HG03432 (cell line): ENCODE data around the gene GTPBP6.

ENCODE experiments used
- ATAC-seq: cut with Tn5 transposase; IDR thresholded peaks from one replicate; pipeline ENCODE4 v1.9.1; 2021; ENCODE audit warnings: mild to moderate bottlenecking, moderate library complexity; ENCODE audit not compliant: unreplicated experiment

GTPBP6 gene, protein sequence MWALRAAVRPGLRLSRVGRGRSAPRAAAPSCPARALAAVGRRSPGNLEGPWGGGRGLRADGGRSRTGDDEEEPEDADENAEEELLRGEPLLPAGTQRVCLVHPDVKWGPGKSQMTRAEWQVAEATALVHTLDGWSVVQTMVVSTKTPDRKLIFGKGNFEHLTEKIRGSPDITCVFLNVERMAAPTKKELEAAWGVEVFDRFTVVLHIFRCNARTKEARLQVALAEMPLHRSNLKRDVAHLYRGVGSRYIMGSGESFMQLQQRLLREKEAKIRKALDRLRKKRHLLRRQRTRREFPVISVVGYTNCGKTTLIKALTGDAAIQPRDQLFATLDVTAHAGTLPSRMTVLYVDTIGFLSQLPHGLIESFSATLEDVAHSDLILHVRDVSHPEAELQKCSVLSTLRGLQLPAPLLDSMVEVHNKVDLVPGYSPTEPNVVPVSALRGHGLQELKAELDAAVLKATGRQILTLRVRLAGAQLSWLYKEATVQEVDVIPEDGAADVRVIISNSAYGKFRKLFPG

DNA sequence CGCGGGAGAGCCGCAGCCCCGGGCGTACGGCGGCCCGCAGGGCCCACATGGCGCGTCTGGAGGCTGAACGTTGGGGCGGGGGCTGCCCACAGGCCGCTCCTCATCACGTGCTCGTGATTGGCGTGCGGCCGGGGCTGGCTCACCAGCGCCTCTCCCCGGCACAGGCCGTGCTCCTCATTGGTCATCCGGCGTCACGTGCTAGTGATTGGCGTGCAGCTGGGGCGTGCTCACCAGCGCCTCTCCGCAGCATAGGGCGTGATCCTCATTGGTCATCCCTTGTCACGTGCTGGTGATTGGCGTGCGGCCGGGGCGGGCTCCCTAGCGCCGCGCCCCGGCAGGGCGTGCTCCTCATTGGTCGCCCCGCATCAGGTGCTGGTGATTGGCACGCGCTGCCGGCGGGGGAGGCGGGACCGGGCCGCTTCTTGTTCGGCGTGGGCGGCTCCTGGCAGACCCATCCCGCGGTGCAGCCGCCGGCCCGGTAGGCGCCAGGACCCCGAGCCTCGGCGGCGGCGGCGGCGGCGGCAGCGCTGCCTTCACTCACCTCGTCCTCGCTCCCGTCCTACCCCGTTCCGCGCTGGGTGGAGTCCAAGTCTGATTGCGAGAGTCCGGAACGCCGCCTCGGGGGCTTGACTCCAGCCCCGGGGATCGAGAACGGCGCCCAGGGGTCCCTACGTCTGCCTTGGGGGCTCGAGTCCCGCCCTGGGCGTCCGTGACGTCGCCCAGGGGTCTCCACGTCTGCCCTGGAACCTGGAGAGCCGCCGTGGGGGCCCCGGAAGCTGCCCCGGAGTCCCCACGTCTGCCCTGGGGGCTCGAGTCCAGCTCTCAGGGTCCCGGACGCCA is at the start of gene GTPBP6:
Gene GTPBP6 (minus strand): TSS at position 58 of the 840 bp plus-strand sequence. CDS start 9 bp downstream, at position 49.
- peak; percentile 83 for ATAC-seq

DNA sequence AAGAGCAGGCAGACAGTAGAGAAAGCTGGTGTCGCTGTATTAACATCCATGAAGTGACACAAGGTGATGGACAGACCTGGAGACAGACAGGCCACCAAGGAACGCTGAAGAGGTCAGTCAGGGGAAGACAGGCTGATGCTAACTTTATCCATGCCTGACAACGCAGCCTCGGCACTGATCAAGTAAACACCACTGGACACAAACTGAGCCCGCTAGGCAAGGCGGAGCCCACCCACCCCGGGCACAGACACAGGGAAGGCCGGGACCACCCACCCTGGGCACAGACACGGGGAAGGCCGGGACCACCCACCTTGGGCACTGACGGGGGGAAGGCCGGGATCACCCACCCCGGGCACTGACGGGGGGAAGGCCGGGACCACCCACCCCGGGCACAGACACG is 49.3 kb upstream of the GTPBP6 start:
- ATAC-seq: no peak

DNA sequence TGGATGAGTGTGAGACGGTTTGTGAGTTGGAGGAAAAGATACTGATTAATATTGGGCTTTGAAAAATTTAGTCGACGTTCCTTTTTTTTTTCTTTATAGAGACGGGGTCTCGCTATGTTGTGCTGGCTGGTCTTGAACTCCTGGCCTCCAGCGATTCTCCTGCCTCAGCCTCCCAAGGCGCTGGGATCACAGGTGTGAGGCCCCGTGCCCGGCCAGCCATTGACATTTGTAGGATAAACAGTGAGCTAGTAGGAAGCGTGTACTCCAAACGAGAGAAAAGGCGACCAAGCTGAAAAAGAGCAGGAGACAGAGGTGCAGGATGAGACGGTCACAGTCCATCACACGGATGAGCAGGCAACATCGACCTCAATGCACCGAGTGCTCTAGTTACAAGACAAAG is 48.8 kb upstream of the GTPBP6 start:
- no peak for ATAC-seq

DNA sequence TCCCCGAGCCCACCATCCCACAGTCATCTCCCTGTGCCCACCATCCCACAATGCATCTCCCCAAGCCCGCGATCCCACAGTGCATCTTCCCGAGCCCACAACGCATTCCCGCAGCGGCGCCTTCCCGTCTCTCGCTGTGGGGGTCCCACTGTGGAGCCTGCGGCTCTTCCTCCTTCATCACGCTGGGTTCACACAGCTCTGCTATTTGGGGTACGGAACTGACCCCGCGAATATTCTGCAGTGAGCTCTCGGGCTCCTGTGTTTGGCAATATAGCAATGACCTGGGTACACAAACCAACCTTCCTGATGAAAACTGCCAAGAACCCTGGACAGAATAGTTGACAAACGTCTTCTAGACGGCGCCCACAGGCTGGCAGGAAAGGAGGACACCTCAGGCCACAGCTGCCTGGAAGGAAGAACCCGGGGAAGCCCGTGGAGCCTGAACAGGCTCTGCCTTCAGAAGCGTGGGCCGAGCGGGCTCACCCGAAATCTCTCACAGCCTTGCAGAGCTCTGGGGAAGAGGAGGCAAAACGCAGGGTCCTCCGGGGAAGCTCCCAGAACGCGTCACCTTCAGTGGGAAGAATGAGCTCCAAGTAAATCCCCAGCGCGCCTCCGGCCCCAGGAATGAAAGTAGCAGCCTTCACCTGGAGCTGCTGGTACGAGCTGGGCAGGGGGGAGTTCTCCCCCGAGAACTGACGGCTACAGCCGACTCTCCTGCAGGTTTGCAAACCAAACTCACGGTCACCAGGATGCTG is 45.2 kb upstream of the GTPBP6 start:
- ATAC-seq: no peak

- no peak for ATAC-seq
Measured at GRCh38 chrX:362937-363620, 44.5 kb upstream of the GTPBP6 start.

GRCh38 chrX:362351-362750 is 43.8 kb upstream of the GTPBP6 start:
- no peak for ATAC-seq

- ATAC-seq: no peak
Measured at GRCh38 chrX:361231-362145, 42.9 kb upstream of the GTPBP6 start.

DNA sequence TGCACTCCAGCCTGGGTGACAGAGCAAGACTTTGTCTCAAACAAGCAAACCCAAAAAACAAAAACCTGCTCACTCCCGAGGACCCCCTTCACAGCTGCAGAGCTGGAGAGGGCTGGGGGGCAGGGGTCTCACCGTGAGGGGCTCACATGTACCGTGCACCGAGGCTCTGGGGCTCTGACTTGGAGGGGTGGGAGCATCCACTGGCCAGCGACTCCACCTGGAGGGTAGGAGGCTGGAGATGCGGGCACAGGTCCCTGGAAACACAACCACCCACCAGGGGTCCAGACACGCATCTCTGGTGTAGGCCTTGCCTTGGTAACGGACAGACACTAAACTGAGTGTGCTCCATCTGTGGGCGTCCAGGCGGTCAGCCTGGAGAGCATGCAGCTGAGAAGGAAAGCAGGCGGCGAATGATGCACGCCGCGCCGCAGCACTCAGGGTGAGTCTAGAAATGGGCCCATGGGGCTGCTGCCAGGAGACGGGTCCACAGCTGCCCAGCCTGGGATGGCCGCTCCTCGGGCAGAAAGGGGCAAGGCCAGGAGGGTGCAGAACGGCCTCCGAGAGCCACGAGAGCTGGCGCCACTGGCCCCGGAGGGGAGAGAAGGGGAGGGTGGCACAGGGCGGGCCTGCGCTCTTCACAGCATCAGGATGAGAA is 42.0 kb upstream of the GTPBP6 start:
- ATAC-seq: no peak

DNA sequence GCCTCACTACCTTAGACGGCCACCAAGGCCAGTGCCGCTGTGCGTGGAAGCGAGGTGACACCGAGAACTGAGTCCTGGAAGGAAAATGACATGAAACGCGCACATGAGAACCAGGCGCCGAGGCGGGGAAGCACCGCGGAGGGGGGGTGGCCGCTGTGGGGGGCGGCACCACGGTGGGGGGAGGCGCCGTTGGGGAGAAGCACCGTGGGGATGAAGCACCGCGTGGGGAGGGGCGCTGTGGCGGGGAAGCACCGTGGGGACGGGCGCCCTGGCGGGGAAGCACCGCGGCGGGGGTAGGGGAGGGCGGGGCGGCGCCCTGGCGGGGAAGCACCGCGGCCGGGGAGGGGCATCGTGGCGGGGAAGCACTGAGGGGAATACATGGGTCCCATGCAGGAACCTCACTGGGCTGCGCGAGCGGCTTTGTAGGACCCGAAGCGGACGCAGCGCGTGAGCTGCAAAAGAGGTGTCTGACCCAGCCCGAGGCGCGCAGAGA is 40.1 kb upstream of the GTPBP6 start:
- ATAC-seq: no peak

DNA sequence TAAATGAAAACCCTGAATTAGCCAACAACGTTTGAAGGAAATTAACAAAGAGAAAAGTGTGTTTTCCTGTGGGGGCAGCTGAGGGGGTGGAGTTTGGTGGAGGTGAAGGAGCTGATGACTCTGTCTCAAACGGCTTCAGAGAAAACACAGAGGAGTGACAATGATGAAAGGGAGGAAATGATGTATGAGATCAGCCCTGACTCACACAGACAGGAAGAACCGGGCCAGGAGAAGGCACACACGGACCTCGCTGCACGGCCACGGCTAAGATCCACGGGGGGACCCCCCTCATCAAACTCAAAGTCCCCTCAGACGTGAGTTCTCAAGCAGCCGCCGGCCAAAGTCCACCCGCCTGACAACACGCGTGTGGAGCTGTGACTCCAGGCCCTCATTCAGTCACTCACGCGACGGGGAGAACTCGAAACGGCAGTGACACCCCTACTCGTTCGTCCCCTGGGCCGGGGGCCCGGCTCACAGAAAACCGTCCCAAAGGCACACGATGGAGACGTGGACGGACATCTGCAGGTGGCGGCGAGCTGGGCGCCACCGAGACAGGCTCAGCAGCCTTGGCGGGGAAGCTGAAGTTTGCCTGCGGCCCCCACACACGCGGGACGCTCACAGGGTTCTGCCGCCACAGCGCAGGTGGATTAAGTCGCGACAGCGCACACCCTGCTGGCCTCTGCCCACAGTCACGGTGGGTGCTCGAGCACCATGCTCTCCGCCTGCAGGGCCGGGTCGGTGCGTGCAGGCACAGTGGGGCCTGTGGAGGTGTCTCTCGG is 39.3 kb upstream of the GTPBP6 start:
- no peak for ATAC-seq

- no peak for ATAC-seq
Measured at GRCh38 chrX:357035-357692, 38.6 kb upstream of the GTPBP6 start.

- no peak for ATAC-seq
Measured at GRCh38 chrX:356385-357034, 37.9 kb upstream of the GTPBP6 start.

- no peak for ATAC-seq
Measured at GRCh38 chrX:355329-356050, 36.9 kb upstream of the GTPBP6 start.

DNA sequence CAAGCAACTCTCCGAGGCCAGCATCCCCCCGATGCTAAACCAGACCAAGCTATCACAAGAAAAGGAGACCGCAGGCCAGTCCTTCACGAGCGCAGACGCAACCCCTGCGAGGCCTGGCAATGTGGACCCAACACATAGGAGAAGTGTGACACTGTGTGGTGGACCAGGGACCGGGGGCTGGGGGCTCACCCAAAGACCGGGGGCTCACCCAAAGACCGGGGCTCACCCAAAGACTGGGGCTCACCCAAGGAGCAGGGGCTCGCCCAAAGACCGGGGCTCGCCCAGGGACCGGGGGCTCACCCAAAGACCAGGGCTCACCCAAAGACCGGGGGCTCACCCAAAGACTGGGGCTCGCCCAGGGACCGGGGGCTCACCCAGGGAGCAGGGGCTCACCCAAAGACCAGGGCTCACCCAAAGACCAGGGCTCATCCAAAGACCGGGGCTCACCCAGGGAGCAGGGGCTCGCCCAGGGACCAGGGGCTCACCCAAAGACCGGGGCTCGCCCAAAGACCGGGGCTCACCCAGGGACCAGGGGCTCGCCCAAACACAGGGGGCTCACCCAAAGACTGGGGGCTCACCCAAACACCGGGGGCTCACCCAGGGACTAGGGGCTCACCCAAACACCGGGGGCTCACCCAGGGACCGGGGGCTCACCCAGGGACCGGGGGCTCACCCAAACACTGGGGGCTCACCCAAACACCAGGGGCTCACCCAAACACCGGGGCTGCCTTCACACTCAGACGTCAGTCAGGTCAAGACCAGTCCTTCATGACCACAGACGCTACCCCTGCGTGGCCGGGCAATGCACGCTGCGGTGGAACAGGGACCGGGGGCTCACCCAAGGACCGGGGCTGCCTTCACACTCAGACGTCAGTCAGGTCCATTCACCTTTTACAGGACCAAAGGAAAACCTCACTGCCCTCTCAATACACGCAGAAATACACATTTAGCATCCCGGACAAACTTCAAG is 35.3 kb upstream of the GTPBP6 start:
- ATAC-seq: no peak
